ENCODE data around the gene AGAP3.

DNA sequence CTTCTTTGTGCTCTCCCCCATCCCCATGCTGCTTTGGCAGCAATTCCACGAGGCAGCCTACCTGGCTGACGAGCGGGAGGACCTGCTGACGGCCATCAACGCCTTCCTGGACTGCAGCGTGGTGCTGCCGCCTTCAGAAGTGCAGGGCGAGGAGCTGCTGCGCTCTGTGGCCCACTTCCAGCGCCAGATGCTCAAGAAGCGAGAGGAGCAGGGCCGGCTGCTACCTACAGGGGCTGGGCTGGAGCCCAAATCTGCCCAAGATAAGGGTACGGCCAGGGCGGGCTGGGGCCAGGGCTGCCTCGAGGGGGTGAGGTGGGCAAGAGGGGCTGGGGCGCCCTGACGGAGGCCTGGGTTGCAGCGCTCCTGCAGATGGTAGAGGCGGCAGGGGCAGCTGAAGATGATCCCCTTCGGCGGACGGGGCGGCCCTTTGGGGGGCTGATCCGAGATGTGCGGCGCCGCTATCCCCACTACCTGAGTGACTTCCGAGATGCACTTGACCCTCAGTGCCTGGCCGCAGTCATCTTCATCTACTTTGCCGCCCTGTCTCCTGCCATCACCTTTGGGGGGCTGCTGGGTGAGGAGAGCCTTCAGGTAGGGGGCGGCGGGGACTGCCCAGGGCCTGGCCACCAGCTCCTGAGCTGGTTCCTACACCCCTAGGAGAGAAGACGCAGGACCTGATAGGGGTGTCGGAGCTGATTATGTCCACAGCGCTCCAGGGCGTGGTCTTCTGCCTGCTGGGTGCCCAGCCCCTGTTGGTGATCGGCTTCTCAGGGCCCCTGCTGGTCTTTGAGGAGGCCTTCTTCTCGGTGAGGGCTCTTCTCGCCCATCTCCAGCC is 15.0 kb upstream of the AGAP3 start:
- TF ChIP-seq RAD21 (IDR thresholded peaks at IDR 0.05; ENCODE audit: low read depth) (no peak), EGR1 (IDR thresholded peaks at IDR 0.05; ENCODE audit: low read depth) (no peak)
